ENCODE results near the gene MTERF4. TPM values are rescaled to one million over a fixed set of nuclear protein-coding genes. Genes with fewer than 3 reads are reported as not detected.

MTERF4 gene
- total RNA-seq, 1 donor from 2014 or later, result 9.7 TPM

DNA sequence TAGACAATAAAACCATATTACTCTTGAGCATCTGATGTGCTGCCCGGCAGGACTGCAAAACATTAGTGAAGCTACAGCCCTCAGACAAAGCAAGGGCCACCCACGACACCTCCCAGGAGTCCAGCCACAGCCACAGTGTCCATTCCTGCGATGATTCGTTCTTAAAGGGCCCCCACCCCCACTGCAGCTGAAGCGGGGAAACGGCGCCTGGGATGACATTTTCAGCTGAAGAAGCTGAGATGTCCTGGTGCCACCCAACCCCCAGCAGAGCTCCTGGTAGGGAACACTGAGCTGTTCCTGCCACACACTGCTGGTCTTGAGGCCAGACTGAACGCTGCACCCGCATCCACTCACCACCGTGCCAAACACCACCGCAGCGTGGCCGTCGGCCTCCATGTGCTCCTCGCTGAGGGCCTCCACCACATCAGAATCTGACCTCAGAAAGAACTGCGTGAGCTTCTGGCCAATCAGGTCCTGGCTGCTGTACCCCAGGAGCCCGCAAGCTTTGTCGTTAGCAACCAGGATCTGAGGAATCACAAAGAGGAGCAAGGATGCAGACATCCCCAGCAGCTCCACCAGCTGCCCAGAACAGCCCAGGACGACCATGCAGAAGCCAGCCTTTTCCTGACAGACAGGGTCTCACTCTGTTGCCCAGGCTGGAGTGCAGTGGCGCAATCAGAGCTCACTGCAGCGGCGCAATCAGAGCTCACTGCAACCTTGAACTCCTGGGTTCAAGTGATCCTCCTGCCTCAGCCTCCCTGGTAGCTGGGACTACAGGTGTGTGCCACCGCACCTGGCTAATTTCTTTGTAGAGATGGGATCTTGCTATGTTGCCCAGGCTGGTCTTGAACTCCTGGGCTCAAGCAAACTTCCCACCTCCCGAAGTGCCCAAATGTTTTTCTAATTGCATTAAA lies 37.7 kb upstream of the MTERF4 start:
- no peak overlapping the region for H3K4me3 ChIP-seq (ENCODE audit: low read depth, low read length)
- TF ChIP-seq, protein P1, sequence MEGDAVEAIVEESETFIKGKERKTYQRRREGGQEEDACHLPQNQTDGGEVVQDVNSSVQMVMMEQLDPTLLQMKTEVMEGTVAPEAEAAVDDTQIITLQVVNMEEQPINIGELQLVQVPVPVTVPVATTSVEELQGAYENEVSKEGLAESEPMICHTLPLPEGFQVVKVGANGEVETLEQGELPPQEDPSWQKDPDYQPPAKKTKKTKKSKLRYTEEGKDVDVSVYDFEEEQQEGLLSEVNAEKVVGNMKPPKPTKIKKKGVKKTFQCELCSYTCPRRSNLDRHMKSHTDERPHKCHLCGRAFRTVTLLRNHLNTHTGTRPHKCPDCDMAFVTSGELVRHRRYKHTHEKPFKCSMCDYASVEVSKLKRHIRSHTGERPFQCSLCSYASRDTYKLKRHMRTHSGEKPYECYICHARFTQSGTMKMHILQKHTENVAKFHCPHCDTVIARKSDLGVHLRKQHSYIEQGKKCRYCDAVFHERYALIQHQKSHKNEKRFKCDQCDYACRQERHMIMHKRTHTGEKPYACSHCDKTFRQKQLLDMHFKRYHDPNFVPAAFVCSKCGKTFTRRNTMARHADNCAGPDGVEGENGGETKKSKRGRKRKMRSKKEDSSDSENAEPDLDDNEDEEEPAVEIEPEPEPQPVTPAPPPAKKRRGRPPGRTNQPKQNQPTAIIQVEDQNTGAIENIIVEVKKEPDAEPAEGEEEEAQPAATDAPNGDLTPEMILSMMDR (conservative IDR thresholded peaks at IDR 0.05; ENCODE audit: low read depth, low read length), result no peak

DNA sequence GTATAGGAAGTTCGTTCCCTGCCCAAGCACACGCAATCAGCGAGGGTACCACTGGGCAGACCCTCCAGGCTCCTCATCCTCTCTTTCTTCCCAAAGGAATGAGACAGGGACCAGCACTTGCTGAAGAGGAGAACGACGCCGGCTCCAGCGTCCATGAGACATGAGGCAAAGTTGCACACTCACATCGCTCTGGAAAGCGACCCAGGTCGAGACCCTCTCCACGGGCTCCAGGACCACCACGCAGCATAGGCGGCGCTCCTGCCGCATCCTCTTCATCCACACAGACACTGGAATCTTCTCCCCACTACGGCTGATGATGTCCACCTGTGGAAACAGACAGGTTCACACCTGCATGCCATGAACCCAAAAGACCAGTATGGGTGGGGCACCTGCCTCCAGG lies 36.4 kb upstream of the MTERF4 start:
- TF ChIP-seq, protein P1 (conservative IDR thresholded peaks at IDR 0.05; ENCODE audit: low read depth, low read length), result no peak
- no peak overlapping the region for H3K4me3 ChIP-seq (ENCODE audit: low read depth, low read length)
- no peak for DNase-seq (ENCODE audit: low read depth)

More for the DNA sequence above, 37.7 kb upstream of the MTERF4 start:
- no peak for DNase-seq (ENCODE audit: low read depth)

DNA sequence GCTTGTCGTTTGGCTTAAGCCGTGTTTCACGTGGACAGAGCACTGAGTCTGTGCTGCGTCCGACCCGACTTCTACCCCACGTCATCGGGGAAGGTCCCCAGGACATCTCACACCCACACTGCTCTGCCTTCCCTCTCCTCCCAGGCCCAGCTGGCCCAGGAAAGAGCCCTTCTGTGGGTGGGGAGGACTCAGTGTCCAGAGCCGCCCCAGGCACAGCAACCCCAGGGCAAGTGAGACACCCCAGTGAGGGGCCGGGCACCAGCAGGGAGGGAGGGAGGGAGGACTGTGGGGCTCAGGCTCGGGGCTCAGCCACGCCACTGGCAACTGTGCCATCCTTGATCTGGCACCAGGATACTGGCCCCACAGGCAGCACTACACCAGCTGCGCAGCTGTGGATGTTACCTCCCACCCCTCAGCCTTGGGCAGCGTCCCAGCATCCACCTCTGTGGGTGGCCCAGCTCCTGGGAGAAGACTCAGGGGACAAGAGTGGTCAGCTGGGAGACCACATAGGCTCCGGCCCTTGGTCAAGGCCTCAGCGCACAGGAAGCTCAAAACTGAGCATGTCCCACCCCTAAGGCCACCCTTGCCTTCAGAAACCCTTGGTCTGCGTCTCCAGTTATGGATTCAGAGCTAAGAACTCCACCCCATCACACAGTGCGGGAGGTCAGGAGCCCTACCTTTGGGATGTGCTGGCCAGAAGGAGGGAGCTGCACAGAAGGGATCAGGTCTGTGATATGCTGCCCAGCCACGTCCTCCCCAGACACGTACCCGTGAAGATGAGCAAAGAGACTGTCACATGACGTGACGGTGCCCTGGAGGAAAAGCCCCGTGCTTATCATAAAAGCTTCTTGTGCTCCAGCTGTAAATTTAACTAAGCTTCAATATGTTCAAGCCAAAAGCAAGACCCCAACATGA lies 35.4 kb upstream of the MTERF4 start:
- TF ChIP-seq, protein P1 (conservative IDR thresholded peaks at IDR 0.05; ENCODE audit: low read depth, low read length), result no peak
- no peak overlapping the region for H3K4me3 ChIP-seq (ENCODE audit: low read depth, low read length)
- no peak for DNase-seq (ENCODE audit: low read depth)

DNA sequence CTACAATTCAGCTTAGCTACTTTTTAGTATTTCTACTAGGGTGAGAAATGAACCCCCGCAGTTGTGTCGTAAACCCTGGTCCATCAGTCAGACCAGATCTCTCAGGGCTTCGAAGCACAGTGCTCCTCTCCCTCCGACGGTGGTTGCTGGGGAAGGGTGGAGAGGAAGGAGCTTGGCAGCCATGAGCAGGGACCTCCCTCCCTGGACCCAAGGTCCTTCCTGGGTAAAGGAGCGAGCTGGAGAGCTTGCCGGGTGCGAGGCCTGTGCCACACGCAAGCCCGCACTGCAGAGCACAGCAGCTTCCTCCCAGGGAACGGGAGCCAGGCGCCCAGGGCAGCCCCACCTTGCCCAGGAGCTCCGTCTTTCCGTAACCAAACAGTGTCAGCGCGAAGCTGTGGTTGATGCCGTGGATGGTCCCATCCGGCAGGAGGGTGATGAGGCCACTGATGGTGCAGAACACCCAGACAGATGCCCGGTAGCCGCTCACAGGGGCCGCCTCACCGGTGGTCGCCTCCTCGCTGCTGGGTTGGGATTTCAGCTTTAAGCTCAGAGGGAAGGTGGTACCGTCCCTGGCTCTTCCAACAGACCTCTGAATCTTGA lies 34.7 kb upstream of the MTERF4 start:
- DNase-seq (ENCODE audit: low read depth), result no peak
- TF ChIP-seq, protein P1 (conservative IDR thresholded peaks at IDR 0.05; ENCODE audit: low read depth, low read length), result no peak
- no peak overlapping the region for H3K4me3 ChIP-seq (ENCODE audit: low read depth, low read length)

DNA sequence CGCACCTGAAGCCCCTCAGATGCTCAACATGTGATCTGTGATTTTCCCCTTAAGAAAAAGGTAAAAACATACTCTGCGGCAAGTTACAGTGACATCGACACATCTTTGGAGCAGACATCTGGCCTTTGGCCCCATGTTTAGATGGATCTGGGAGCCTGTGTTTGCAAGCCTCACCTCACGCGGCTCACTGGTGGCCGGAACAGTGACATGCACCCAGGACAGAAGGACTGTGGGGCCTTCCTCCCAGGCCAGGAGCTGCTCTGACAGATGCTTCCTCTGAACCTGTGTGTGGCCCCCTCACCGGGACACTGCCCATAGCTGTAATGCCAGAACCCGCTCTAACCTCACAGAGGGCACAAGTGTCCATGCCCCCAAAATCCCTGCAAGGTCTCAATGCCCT lies 34.1 kb upstream of the MTERF4 start:
- no peak for DNase-seq (ENCODE audit: low read depth)
- TF ChIP-seq, protein P1 (conservative IDR thresholded peaks at IDR 0.05; ENCODE audit: low read depth, low read length), result no peak
- H3K4me3 ChIP-seq (ENCODE audit: low read depth, low read length), result no peak overlapping the region

DNA sequence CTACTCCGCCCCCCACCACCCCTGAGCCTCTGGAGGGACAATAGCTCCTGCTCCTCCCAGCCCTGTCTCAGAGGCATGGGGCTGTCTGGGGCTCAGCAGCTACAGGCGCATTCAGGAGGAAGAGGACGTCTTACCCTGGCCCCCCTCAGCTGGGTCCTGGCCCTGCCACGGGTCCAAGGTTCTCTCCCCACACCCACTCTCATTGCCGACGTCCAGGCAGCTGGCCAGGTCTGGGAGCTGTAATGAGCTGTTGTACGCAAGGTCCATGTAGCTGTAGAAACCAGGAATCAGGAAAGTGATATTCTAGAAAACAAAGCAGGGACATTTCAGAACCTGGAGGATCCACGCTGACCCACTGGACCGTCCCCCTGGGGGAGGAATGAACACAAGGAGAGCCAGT lies 33.6 kb upstream of the MTERF4 start:
- DNase-seq (ENCODE audit: low read depth), result no peak
- no peak overlapping the region for H3K4me3 ChIP-seq (ENCODE audit: low read depth, low read length)
- TF ChIP-seq, protein P1 (conservative IDR thresholded peaks at IDR 0.05; ENCODE audit: low read depth, low read length), result no peak

Data from epithelial cell of proximal tubule (primary cell).